DND-41 (cell line): ENCODE results near the gene ARL2BP.

Experiments used
- EZH2 ChIP-seq: IDR thresholded peaks from 3 replicates; pipeline ENCODE4 v1.6.1; 2012; ENCODE audit warnings: borderline replicate concordance, low read depth, mild to moderate bottlenecking, moderate library complexity, low read length, inconsistent platforms; ENCODE audit not compliant: severe bottlenecking
- TF ChIP-seq, protein P1 (sequence below): IDR thresholded peaks from 2 replicates; pipeline ENCODE4 v1.5.1; 2012; ENCODE audit warnings: borderline replicate concordance, low read length, moderate library complexity, mild to moderate bottlenecking; ENCODE audit not compliant: poor library complexity, severe bottlenecking; ENCODE audit errors: extremely low read depth

DNA sequence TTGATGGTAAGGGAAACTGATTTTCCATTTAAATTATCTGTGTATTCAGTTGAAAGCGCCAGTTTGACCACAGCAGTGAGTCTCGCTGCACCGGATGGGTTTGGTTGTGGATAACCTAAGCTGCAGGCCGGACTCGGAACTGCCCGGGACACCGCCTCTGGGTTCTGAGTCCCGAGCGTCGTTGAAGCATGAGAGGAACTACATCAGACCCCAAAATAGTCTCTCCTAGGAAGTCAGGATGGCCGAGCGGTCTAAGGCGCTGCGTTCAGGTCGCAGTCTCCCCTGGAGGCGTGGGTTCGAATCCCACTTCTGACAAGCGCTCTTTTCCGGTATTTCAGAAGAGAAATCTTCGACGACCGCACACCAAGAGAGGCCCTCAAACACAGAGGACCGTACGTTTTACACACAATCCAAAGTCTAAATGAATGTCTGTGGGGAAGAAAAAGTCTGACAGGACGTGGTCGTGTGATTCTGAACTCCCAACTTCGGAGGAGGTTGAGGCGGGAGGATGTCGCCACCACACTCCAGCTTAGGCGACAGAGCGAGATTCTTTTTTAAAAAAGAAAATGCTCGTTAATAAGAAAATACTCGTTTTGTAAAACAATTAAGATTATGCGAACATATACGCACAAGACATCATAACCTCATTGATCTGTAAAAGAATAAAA is 54.8 kb downstream of the ARL2BP start:
- TF ChIP-seq, protein P1, sequence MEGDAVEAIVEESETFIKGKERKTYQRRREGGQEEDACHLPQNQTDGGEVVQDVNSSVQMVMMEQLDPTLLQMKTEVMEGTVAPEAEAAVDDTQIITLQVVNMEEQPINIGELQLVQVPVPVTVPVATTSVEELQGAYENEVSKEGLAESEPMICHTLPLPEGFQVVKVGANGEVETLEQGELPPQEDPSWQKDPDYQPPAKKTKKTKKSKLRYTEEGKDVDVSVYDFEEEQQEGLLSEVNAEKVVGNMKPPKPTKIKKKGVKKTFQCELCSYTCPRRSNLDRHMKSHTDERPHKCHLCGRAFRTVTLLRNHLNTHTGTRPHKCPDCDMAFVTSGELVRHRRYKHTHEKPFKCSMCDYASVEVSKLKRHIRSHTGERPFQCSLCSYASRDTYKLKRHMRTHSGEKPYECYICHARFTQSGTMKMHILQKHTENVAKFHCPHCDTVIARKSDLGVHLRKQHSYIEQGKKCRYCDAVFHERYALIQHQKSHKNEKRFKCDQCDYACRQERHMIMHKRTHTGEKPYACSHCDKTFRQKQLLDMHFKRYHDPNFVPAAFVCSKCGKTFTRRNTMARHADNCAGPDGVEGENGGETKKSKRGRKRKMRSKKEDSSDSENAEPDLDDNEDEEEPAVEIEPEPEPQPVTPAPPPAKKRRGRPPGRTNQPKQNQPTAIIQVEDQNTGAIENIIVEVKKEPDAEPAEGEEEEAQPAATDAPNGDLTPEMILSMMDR: no peak
- TF ChIP-seq EZH2: no peak
